GM21825 (cell line): Measurements from ENCODE around the gene GCKR.
A peak's percentile ranks its signal among the peaks of the same experiment; 100 is the strongest.

Source experiments
- ATAC-seq: cut with Tn5 transposase; IDR thresholded peaks from one replicate; pipeline ENCODE4 v1.9.1; 2021; ENCODE audit warnings: mild to moderate bottlenecking, moderate library complexity; ENCODE audit not compliant: unreplicated experiment

The GCKR gene, protein sequence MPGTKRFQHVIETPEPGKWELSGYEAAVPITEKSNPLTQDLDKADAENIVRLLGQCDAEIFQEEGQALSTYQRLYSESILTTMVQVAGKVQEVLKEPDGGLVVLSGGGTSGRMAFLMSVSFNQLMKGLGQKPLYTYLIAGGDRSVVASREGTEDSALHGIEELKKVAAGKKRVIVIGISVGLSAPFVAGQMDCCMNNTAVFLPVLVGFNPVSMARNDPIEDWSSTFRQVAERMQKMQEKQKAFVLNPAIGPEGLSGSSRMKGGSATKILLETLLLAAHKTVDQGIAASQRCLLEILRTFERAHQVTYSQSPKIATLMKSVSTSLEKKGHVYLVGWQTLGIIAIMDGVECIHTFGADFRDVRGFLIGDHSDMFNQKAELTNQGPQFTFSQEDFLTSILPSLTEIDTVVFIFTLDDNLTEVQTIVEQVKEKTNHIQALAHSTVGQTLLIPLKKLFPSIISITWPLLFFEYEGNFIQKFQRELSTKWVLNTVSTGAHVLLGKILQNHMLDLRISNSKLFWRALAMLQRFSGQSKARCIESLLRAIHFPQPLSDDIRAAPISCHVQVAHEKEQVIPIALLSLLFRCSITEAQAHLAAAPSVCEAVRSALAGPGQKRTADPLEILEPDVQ

DNA sequence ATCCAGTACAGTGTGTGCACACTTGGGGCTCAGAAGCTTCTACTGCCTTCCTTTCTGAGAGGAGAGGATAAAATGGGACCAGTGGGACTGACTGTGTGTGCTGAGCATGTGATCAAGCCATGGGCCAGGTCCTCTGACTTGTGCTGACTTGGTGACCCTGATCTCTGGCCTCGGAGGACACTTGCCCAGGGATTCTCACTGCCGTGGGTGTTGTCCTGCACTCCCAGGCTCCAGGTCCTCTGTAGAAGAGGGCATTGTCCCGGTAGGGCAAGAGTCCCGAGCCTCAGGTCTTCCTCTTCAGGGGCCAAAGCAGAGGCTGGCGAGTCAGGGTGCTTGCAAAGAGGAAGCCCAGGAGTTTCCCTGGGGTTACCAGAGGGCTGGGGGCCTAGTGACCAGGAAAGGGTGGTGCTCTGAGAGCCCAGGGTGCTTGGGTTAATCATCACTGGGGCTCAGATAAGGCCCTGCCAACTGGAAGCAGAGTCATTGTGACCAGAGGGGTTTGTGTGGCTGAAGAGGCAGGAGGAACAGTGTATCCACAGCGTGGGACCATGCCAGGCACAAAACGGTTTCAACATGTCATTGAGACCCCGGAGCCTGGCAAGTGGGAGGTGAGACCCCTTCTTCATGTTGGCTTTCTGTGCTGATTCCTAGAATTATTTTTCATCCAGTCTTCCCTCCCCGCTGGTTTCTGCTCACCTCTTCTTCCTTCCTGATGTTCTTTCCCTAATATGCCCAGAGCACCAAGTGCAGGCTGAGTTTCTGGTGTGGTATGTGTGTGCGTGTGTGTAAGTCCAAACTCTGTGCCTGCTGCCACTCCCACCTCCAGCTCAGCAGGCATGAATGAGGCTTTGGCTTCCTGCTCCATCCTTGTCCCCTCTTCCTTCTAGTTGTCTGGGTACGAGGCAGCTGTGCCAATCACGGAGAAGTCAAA is at the start of gene GCKR:
TSS of gene GCKR (plus strand) at position 483 of the 931 bp plus-strand sequence. CDS start at position 549, 66 bp downstream.
- ATAC-seq, result no peak

DNA sequence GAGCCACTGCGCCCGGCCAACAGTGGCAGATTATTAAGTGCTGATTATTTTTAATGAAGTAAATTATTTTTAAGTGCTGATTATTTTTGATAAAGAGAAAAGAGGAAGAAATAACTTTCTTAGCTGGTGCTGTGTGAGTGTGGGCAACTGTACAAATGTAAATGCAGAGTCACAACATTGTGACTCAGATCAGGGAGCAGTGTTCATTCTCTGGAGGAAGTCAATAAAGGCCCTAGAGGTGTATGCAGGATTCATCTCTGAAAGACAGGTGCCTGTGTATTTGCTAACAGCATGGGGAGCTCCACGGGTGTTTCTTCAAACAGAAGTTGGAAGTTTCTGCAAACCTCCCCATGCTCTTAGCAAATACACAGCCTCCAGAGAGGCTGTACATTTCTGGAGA is 48.3 kb upstream of the GCKR start:
- ATAC-seq, result no peak

DNA sequence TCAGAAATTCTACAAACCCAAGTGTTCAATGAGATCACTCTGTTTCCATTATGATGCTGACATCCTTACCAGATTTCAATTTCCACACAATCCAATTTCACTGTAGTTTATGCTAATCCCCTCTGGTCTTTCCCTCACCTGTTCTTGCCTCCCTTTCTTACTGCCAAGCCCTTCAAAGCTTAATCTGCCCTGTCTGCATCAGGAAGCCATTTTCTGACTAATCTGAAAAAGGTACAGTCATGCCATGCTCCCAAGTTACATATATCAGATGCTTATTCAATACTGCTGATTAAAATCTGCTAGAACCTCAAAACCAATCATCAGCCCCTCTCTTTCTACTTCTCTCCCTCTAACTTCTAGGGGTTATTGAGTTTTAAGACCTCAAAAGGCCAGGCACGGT is 45.5 kb upstream of the GCKR start:
- ATAC-seq, result no peak

DNA sequence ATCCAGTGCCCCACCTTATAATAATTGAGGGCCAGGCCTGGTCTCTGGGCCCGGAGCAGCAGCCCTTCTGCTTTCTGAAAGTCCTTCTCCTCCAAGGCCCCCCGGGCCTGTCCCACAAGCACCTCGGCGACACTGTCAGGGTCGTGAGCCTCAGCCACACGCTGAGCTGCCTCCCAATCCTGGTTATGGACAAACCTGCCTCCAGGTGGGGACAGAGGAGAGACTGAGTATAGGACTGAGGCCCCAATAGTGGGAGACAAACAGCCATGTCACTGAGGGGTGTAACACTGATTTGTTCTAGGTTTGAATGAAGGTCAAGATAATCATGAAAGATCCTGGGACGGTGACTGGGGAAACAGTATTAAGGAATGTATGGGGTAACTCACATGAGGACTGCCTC is 42.7 kb upstream of the GCKR start:
- no peak for ATAC-seq

DNA sequence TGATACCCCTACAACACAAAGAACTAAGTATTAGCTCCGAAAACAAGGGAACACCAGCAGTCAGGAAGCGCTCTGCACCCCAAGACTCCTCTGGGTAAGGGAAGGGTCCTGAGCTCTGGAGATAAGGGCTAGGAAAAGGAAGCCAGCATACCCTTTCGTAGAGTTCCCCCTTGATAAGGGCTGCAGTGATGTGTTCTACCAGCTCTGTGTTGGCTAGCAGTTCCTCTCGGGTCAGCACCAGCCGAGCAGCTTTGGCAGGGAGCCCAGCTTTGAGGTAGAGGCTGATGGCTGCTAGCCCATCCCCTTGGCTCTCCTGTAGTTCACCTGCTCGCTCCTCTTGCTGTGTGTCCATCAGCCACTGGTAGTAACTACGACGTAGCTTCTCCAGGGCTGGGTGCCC is 35.5 kb upstream of the GCKR start:
- no peak for ATAC-seq

DNA sequence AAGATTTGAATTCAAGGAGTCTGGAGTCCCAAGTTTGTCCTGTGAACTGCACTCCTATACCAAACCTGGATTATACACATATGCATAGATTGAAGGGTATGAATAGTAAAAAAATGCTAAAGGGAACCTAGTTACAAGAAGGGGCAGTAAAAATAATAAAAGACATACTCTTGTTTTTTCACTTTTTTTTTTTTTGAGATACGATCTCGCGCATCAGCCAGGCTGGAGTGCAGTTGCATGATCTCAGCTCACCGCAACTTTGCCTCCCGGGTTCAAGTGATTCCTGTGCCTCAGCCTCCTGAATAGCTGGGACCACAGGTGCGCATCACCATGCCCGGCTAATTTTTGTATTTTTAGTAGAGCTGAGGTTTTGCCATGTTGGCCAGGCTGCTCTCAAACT is 32.2 kb upstream of the GCKR start:
- ATAC-seq, result no peak

DNA sequence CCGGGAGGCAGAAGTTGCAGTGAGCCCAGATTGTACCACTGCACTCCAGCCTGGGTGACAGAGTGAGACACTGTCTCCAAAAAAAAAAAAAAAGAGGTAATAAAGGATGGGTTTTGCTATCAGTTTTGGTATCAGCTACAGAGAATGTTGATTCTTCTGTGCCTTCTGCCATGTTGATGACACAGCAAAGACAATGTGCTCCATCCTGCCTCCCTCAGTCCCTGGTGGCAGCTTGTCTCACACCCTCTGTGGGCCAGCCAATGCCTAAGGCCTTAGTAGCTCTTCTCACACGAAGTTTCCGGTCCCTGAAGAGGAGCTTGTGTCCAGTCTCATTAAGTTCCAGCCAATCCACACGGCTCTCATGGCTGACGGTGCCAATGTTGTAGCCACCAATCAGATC is 24.7 kb upstream of the GCKR start:
- ATAC-seq, result no peak

DNA sequence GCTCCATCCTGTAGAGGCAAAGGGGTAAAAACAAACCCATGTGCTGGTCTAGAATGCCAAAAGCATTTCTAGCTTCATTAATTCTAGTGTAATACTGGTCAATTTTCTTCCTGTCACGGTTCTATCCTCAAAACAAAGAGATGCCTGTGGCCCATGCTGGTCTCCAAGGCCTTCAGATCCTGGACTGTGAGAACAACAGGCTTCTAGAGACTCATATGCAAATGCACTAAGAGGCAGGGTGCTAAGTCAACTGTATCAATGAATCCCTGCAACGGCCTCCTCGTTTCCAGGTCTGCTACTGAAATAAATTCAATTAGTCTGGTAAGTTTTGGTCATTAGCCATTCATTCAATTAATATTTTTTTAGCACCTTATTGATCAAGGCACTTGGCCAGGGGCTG is 11.1 kb upstream of the GCKR start:
- no peak for ATAC-seq

DNA sequence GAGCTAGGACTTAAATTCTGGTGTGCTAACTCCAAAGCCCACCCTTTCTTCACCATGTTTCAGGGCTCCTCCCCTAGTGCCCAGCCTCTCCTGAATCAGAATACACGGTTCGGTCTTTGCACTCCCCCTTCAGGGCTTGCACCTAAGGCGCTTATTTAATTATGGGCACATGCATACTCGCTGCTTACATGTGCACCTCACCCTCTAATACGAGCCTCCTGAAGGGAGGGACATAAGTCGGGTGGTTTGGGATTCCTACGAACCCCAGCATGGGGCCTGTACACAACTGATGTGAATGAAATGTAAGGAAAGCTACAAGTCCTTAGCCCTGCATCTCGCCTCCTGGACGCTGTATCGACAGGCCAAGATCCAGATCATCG is 7.5 kb upstream of the GCKR start:
- no peak for ATAC-seq

DNA sequence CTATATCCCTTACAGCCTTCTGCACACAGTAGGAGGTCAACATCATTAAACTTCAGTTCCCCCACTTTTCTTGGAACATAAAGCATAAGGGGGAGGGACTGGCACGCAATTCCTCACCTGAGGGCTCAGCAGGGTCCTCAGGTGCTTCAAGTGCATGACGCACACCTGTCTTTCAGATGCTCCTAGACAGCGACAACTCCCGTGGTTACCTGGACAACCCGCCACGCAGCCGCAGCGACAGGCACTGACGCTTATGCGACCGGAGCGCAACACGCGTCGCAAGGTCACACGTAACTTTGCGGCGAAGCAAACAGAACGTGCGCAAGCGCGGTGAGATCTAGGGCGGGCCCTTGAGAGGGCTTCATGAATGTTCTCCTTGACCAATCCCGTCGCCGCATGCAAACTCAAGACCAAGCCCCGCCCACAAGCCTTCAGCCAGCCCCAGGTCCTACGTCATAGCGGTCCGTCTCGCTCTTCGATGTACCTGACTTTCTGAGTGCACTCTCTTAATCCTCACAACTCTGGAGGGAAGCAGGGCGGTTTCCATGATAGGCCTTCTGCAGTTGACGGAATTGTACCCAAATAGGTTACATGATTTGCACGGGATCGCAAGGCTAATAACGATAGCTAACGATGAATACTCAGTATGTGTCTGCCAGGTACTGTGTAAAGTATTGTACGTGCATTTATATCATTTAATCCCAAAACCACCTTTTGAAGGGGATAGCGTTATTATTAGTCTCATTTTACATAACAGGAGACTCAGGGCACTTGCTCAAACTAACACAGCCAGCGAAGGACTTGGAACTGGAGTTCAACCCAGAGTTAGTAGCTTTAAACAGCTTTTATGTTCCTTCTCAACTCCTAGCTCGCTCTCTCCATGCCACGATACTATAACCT is 6.9 kb upstream of the GCKR start, which contains the start of gene IFT172:
TSS of gene IFT172 (minus strand) at position 246 of the 900 bp plus-strand sequence. CDS start at position 156, 90 bp downstream.
- peak; percentile 95 for ATAC-seq

DNA sequence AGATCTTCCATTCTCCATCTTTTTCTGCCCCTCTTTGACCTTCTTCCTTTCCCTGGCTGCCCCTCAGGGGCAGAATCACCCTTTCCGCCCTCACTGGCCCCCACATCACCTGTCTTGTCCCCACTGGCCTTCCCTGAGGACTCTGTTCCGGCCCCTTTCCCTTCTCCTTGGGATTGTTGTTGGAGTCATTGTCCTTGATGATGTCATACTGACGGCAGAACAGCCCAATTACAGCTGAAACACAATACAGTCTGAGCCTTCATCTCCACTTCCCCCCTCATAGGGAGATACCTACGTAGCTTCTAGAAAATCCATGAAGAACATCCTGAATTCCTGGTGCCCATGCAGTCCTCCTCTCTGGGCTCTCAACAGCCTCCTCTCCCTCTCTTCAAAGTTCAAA is 4.1 kb upstream of the GCKR start:
- no peak for ATAC-seq

DNA sequence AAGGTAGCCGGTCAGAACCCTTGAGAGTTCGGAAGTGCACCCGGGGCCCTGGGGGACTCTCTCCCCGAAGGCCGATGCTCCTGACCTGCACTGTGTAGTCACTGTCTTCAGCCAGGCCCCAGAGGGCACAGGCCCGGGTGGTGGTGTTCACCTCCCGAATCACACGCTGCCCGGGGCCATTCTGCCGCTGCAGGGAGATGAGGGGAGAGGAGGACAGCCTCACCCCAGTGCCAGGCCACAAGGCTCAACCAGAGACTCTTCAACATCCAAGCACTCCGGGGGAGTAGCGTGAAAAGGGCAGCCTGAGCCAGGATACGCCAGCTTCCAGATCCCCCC is 2.7 kb upstream of the GCKR start:
- ATAC-seq, result no peak

DNA sequence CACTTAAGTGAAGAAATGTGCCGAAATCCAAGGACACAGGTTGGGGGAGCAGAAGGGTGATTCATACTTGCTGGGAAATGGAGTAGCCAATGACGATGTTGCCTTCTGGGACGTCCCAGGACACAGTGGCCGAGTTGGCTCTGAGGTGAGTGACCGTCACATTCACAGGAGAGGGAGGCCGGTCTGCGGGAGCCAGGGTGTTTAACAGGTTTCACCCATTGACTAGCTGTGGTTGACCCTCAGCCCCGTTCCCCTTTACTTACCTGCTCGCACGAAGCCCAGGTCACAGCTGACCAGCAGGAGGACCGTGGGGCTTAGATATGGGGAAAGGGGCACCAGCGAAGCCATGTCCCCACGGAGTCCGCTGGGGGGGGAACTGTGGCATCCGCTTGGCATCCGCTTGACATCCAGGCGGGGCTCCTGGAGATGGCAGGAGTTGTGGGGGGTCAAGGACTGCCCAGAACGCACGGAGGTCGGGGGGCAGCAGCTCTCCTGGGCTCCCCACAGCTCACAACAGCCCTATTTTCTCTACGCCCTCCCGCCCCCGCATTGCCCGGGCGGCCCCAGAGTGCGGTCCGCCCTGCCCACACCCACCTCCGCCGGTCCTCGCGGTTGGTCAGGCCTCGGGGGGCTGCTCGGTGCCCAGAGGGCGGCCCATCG is 2.2 kb upstream of the GCKR start:
- no peak for ATAC-seq

DNA sequence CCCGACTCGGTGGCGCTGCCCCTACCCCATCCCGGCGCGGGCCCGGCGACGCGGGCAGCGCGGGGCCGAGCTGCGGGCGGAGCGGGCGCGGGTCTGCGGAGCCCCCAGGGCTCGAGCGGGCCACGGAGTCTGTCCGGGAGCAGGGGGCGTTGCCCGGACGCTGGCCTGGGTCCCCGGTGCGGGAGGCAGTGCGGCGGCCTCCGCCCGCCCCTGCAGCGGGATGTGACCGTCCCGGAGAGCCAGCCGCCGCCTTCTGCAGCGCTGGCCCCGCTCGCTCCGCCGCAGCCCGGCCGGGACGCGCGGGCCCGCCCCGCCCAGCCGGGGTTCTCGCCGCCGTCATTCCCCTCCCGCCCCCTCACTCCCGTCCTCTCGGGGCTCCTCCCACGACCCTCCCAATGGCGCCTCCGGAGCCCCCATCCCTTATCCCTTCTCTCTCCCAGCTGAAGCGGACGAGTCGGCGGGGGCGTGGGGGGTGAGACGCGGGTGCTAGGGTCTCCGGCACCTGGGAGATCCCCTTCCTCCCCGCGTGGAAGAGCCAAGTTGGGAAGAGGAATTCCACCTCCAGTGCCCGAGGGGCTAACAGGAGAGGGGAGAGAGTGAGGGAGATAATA is 1.6 kb upstream of the GCKR start, which contains the start of gene FNDC4:
TSS of gene FNDC4 (minus strand) at position 257 of the 611 bp plus-strand sequence. CDS start 521 bp downstream, outside the sequence.
- ATAC-seq, result no peak

DNA sequence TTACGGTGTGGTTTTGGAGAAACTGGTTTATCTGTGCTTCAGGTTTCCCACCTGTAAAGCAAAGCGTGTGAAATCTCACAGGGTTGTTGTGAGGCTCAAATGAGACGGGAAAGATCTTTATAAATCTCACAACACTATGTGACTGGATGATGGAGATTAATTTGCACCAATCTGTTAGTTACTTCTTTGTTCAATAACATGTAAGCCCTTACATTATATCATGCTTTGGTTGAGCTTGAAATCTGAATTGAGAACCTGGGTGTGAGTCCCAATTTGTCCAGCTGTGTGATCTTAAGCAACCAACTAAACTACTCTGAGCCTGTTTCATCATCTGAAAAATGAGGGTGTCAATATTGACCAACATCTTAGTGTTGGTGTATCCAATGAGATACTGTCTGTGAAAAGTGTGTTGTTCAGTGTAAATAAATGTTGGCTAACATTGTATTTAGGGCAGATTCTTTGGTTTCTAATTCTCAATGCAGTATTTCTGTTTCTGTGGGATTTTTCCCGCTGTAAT is 741 bp upstream of the GCKR start:
- ATAC-seq, result no peak

DNA sequence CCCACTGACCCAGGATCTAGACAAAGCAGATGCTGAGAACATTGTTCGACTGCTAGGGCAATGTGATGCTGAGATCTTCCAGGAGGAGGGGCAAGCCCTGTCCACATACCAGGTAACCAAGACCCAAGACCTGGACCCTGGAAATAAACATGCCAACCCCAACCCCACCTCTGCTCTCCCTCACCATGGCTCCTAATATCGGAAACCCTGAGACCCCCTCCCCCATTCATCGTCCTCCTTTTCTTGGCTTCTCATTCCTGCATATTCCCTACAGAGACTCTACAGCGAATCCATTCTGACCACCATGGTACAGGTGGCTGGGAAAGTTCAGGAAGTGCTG is 619 bp downstream of the GCKR start:
- ATAC-seq, result no peak

DNA sequence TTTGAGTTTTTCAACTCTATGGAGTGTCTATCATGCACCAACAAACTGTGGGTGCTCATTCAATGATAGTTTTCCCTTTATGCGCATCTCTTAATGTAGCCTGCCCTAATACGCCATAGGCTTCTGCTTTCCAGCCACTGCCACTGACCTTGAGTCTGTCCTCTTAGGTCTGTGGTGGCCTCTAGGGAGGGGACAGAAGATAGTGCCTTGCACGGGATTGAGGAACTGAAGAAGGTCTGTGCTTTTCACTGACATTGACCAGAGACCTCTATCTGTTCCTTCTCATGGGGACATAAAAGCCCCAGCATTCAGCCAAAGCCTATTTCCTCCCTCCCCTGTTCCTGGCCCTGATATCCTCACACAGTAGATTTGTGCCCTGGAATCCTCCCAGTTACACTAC is 2.3 kb downstream of the GCKR start:
- no peak for ATAC-seq

DNA sequence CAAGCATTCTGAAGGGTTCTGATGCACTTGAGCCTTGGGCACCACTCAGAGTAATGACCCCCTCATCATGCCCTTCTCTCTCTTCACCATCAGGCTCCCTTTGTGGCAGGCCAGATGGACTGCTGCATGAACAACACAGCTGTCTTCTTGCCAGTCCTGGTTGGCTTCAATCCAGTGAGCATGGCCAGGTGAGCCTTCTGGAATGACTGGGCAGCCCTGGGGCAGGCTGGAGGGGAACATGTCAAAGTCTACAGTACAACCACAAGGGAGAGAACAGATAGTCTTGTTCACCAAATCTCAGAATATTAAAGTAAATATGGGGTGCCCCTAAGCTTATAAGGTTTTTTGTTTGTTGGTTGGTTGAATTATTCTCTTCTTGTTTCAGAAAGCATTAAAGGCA is 4.4 kb downstream of the GCKR start:
- ATAC-seq, result no peak

DNA sequence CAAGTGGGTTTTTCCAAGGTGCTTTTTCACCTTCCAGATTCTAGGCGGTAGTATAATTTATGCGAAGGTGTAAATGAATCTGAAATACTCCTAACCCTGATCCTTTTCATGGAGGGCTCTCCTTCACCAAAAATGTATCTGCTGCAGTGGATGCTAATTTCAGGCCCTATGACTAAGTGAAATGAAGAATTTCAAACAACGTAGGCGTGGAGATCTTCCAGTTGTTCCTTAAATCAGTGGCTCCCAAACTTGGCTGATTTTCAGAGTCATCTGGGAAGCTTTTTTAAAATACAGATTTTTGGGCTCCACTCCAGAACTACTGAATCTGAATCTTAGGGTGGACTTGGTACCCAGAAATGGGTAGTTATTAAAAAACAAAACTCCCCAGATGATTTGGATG is 5.5 kb downstream of the GCKR start:
- ATAC-seq, result no peak
